Central memory CD4-positive, alpha-beta T cell (primary cell): ENCODE data around the gene RIT2.
"Not testable (repeated sequence)": the region's sequence is repeated elsewhere in the genome, so short reads cannot be mapped to it uniquely, and the experiment has no call there.

Experiments used
- DNase-seq: peaks from one replicate; pipeline ENCODE4 v3.0.0; 2022

The RIT2 gene

GRCh38 chr18:42824178-42824577, 291.3 kb downstream of the RIT2 start:
- DNase-seq, result no peak

- DNase-seq, result no peak
Observed at GRCh38 chr18:42822711-42823110, 292.8 kb downstream of the RIT2 start.

- DNase-seq, result no peak
Observed at GRCh38 chr18:42821492-42821891, 294.0 kb downstream of the RIT2 start.

GRCh38 chr18:42814618-42815017, 300.9 kb downstream of the RIT2 start:
- no peak for DNase-seq

GRCh38 chr18:42814184-42814583, 301.3 kb downstream of the RIT2 start:
- no peak for DNase-seq

- no peak for DNase-seq
Observed at GRCh38 chr18:42813570-42813969, 301.9 kb downstream of the RIT2 start.

- no peak for DNase-seq
Observed at GRCh38 chr18:42807887-42808286, 307.6 kb downstream of the RIT2 start.

GRCh38 chr18:42801706-42802105, 313.8 kb downstream of the RIT2 start:
- DNase-seq, result no peak

GRCh38 chr18:42798606-42799170, 316.8 kb downstream of the RIT2 start:
- DNase-seq, result no peak

GRCh38 chr18:42795213-42795789, 320.2 kb downstream of the RIT2 start:
- DNase-seq, result not testable (repeated sequence)

- DNase-seq, result no peak
Observed at GRCh38 chr18:42792731-42793130, 322.8 kb downstream of the RIT2 start.

GRCh38 chr18:42784632-42785031, 330.9 kb downstream of the RIT2 start:
- DNase-seq, result no peak

- DNase-seq, result no peak
Observed at GRCh38 chr18:42782929-42783328, 332.6 kb downstream of the RIT2 start.

- no peak for DNase-seq
Observed at GRCh38 chr18:42781298-42781815, 334.1 kb downstream of the RIT2 start.

- DNase-seq, result no peak
Observed at GRCh38 chr18:42780171-42780570, 335.3 kb downstream of the RIT2 start.

GRCh38 chr18:42778445-42779042, 336.9 kb downstream of the RIT2 start:
- DNase-seq, result no peak

GRCh38 chr18:42778024-42778423, 337.5 kb downstream of the RIT2 start:
- no peak for DNase-seq

GRCh38 chr18:42773870-42774269, 341.6 kb downstream of the RIT2 start:
- no peak for DNase-seq

GRCh38 chr18:42771936-42772335, 343.5 kb downstream of the RIT2 start:
- DNase-seq, result no peak

- no peak for DNase-seq
Observed at GRCh38 chr18:42765302-42765701, 350.2 kb downstream of the RIT2 start.

- DNase-seq, result no peak
Observed at GRCh38 chr18:42760290-42760689, 355.2 kb downstream of the RIT2 start.

GRCh38 chr18:42758852-42759251, 356.6 kb downstream of the RIT2 start:
- no peak for DNase-seq

GRCh38 chr18:42756214-42756613, 359.3 kb downstream of the RIT2 start:
- no peak for DNase-seq

GRCh38 chr18:42752916-42753315, 362.6 kb downstream of the RIT2 start:
- DNase-seq, result no peak
